Hematopoietic multipotent progenitor cell treated with erythropoietin and hydrocortisone succinate and interleukin-3 and kit ligand, for 4 days (in vitro differentiated cells): Measurements from ENCODE around the gene RIBC2.
A peak's percentile ranks its signal among the peaks of the same experiment; 100 is the strongest.

Experiments
- DNase-seq: peaks from one replicate; pipeline ENCODE4 v3.0.0-alpha.2; 2015

RIBC2 gene

GRCh38 chr22:45475063-45475747 is 61.7 kb downstream of the RIBC2 start:
- DNase-seq = peak; percentile 10

- DNase-seq = no peak
Measured at GRCh38 chr22:45475851-45476514, 62.5 kb downstream of the RIBC2 start.

GRCh38 chr22:45476814-45477213 is 63.3 kb downstream of the RIBC2 start:
- no peak for DNase-seq

- DNase-seq = no peak
Measured at GRCh38 chr22:45477366-45478107, 64.0 kb downstream of the RIBC2 start.

GRCh38 chr22:45478108-45478771 is 64.7 kb downstream of the RIBC2 start:
- no peak for DNase-seq

GRCh38 chr22:45480717-45481116 is 67.2 kb downstream of the RIBC2 start:
- DNase-seq = no peak

GRCh38 chr22:45481661-45482060 is 68.2 kb downstream of the RIBC2 start:
- no peak for DNase-seq
